PC-9 (cell line): ENCODE data around the gene TAF6L. TPM values are rescaled to one million over a fixed set of nuclear protein-coding genes. Genes with fewer than 3 reads are reported as not detected.
"Not testable (repeated sequence)": the region's sequence is repeated elsewhere in the genome, so short reads cannot be mapped to it uniquely, and the experiment has no call there.

Source experiments
- BruUV-seq: library from RNA; stranded (reverse); fragments of 400-500 nt; replicated peaks from 2 replicates; lab custom pipeline; 2021; lab: Mats Ljungman, UMichigan
- CTCF ChIA-PET: fragments of 300-600 bp; sonication (Branson Sonifier 250); formaldehyde crosslinking; loops from one replicate; lab custom pipeline; 2022; ENCODE audit warnings: antibody characterized with exemption; lab: Charles Lee
- POLR2A ChIA-PET: fragments of 300-600 bp; sonication (Branson Sonifier 250); formaldehyde crosslinking; loops from one replicate; lab custom pipeline; 2022; ENCODE audit warnings: antibody characterized with exemption; ENCODE audit not compliant: unreplicated experiment; lab: Charles Lee
- DNase-seq, 2 experiments: peaks; one replicate each; pipeline versions ENCODE4 v3.0.0 to v3.0.0-alpha.2; 2015 to 2022; ENCODE audit warnings: mixed read lengths in 1 of 2
- H2AFZ ChIP-seq: fragments of 200-600 bp; sonication (generic); 2 replicates; pipeline ENCODE4 v1.8.1; 2017; ENCODE audit warnings: antibody characterized with exemption
- H3F3A ChIP-seq: fragments of 200-600 bp; sonication (generic); 2 replicates; pipeline ENCODE4 v1.8.1; 2017; ENCODE audit warnings: antibody characterized with exemption, mild to moderate bottlenecking, low read depth; ENCODE audit not compliant: insufficient read depth
- H3K27ac ChIP-seq: fragments of 200-600 bp; sonication (generic); 2 replicates; pipeline ENCODE4 v1.6.1; 2016; ENCODE audit warnings: mixed run types
- H3K27me3 ChIP-seq: fragments of 200-600 bp; sonication (generic); 2 replicates; pipeline ENCODE4 v1.6.1; 2016; ENCODE audit warnings: low read depth, mixed run types; ENCODE audit not compliant: insufficient read depth
- H3K36me3 ChIP-seq: fragments of 200-600 bp; sonication (generic); 2 replicates; pipeline ENCODE4 v1.6.1; 2016; ENCODE audit warnings: low read depth, mixed run types
- H3K4me1 ChIP-seq: fragments of 200-600 bp; sonication (generic); replicated peaks from 2 replicates; pipeline ENCODE4 v1.6.1; 2016; ENCODE audit warnings: mixed run types; ENCODE audit not compliant: insufficient read depth
- H3K4me2 ChIP-seq: fragments of 200-600 bp; sonication (generic); 2 replicates; pipeline ENCODE4 v1.6.1; 2017; ENCODE audit warnings: mixed run types
- H3K4me3 ChIP-seq: fragments of 200-600 bp; sonication (generic); 2 replicates; pipeline ENCODE4 v1.6.1; 2016; ENCODE audit warnings: mixed run types
- H3K79me2 ChIP-seq: fragments of 200-600 bp; sonication (generic); 2 replicates; pipeline ENCODE4 v1.6.1; 2017; ENCODE audit warnings: low read depth, mixed run types
- H3K9me2 ChIP-seq: fragments of 200-600 bp; sonication (generic); 2 replicates; pipeline ENCODE4 v1.8.1; 2017; ENCODE audit warnings: mild to moderate bottlenecking; ENCODE audit not compliant: insufficient read depth
- H3K9me3 ChIP-seq: fragments of 200-600 bp; sonication (generic); 2 replicates; pipeline ENCODE4 v1.8.1; 2016; ENCODE audit warnings: low read depth; ENCODE audit not compliant: insufficient read depth
- H4K20me1 ChIP-seq: fragments of 200-600 bp; sonication (generic); 2 replicates; pipeline ENCODE4 v1.8.1; 2017; ENCODE audit not compliant: insufficient read depth
- CTCF ChIP-seq: fragments of 200-600 bp; sonication (generic); conservative IDR thresholded peaks from 2 replicates; pipeline ENCODE4 v1.6.1; 2017; ENCODE audit warnings: mixed run types, antibody characterized with exemption, mild to moderate bottlenecking, moderate library complexity
- EZH2 ChIP-seq: fragments of 200-600 bp; sonication (generic); IDR thresholded peaks from 2 replicates; pipeline ENCODE4 v1.8.0; 2017; ENCODE audit warnings: antibody characterized with exemption, low read depth
- intact Hi-C: fragments of 100-400 bp; cut with micrococcal nuclease; formaldehyde crosslinking; loops from one replicate; pipeline ENCODE4 v1.10.0; 2022; ENCODE audit not compliant: unreplicated experiment
- total RNA-seq: library from RNA; stranded (reverse); gene quantifications from 2 replicates; pipeline ENCODE4 v1.2.3, GENCODE V29; 2021

TAF6L gene
- total RNA-seq, 1 experiment from 2014 or later, result 31.2 TPM

- no peak overlapping the region for H3K4me3 ChIP-seq
- intact Hi-C loops, result no loop called here
- peaks cover 23% of the 10 kb centered on the region; the same call in 1 of the 2 replicates for H3F3A ChIP-seq
- H2AFZ ChIP-seq, result no peak overlapping the region
- ChIA-PET CTCF (no interaction called here), POLR2A (no interaction called here)
- no peaks in the 10 kb centered on the region for H3K9me3 ChIP-seq
- H3K4me2 ChIP-seq, result no peak overlapping the region
- H3K4me1 ChIP-seq, result no peaks in the 10 kb centered on the region
- TF ChIP-seq CTCF (no peak), EZH2 (no peak)
- DNase-seq, result peak in 1 of 2 experiments; percentile 22
- H3K36me3 ChIP-seq, result peaks cover 62% of the 10 kb centered on the region
- no TSS peak for BruUV-seq
- H3K9me2 ChIP-seq, result no peaks in the 10 kb centered on the region
- peaks cover 18% of the 10 kb centered on the region for H3K79me2 ChIP-seq
- peaks cover 15% of the 10 kb centered on the region; the same call in 1 of the 2 replicates for H4K20me1 ChIP-seq
- no peaks in the 10 kb centered on the region for H3K27me3 ChIP-seq
- H3K27ac ChIP-seq, result no peak overlapping the region
Observed at GRCh38 chr11:62823677-62824076, 52.5 kb downstream of the TAF6L start.

- H3K4me3 ChIP-seq, H2AFZ ChIP-seq, H3K9me3 ChIP-seq, CTCF ChIA-PET, H3K4me2 ChIP-seq, BruUV-seq, H3K27me3 ChIP-seq, intact Hi-C loops, H3K9me2 ChIP-seq, H3K27ac ChIP-seq: not testable (repeated sequence)
- DNase-seq, result peak in 1 of 2 experiments; percentile 33
- peaks cover 46% of the 10 kb centered on the region for H3K79me2 ChIP-seq
- peaks cover 13% of the 10 kb centered on the region; the same call in 1 of the 2 replicates for H3F3A ChIP-seq
- H3K36me3 ChIP-seq, result peaks cover 51% of the 10 kb centered on the region
- H3K4me1 ChIP-seq, result peaks cover 18% of the 10 kb centered on the region
- peaks cover 24% of the 10 kb centered on the region for H4K20me1 ChIP-seq
- POLR2A ChIA-PET, result interaction anchor here (0.5 kb wide), 1 partner anchor 1435 kb away, joined by 3 read pairs; no protein-coding TSS in a partner anchor
Observed at GRCh38 chr11:62828130-62828529, 56.9 kb downstream of the TAF6L start.

DNA sequence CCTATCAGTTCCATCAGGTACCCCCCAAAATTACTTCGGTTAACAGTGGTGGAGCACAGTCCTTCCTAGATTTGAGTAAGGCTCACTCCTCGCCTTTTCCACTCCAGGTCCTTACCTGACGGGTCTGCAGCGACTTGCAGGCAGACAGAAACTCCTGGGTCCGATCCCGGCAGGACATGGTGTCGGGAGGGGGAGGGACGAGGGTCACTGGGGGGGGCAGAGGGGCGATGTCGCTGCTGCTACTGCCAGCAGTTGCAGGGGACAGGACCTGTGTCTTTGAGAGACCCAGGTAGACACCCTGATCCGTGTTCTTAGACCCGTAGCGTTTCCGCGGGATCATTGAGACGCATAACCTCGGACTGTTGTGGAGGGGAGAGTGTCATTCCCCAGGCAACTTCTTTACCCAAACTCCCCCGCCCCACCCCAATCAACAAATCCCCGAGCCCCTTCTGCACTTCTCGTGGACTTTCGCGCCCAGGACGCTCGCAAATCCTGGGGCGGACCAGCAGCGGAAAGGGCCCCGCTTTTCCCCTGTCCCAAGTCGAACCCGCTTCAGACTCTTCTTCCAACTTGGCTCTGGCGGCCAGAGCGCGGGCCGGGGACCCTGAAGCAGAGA, 59.8 kb downstream of the TAF6L start:
- peak overlapping the region; percentile 100 for H3K4me2 ChIP-seq
- peaks cover 30% of the 10 kb centered on the region for H3K36me3 ChIP-seq
- no peaks in the 10 kb centered on the region for H3K9me3 ChIP-seq
- peaks cover 57% of the 10 kb centered on the region for H3K79me2 ChIP-seq
- DNase-seq, result peak in 1 of 2 experiments; percentile 32
- no TSS peak for BruUV-seq
- H2AFZ ChIP-seq, result peak overlapping the region; percentile 76
- POLR2A ChIA-PET, result interaction anchor here (0.6 to 0.7 kb wide), 3 partner anchors 10 to 275 kb away, joined by 3 to 5 read pairs (median 3); partner anchors contain the start of genes C11orf98 and CSKMT
- CTCF ChIA-PET, result interaction anchor here (0.5 kb wide), 1 partner anchor 234 kb away, joined by 3 read pairs; no protein-coding TSS in a partner anchor
- H3K9me2 ChIP-seq, result no peaks in the 10 kb centered on the region
- TF ChIP-seq EZH2 (no peak), CTCF (no peak)
- H4K20me1 ChIP-seq, result peaks cover 24% of the 10 kb centered on the region
- peaks cover 22% of the 10 kb centered on the region for H3K4me1 ChIP-seq
- H3K27ac ChIP-seq, result peak overlapping the region; percentile 77
- intact Hi-C loops, result loop anchor here (1.0 to 2.0 kb wide), 2 partner anchors 8 to 44 kb away; partner anchors contain the start of genes TMEM179B and WDR74
- H3K27me3 ChIP-seq, result no peaks in the 10 kb centered on the region
- H3K4me3 ChIP-seq, result peak overlapping the region; percentile 100
- H3F3A ChIP-seq, result peaks cover 26% of the 10 kb centered on the region
